Activated CD8-positive, alpha-beta memory T cell treated with anti-CD3 and anti-CD28 coated beads for 1 hour (primary cell): Measurements from ENCODE around the gene CSTA.
"Not testable (repeated sequence)": the region's sequence is repeated elsewhere in the genome, so short reads cannot be mapped to it uniquely, and the experiment has no call there.

ENCODE experiments used
- DNase-seq, 2 donors: peaks; one replicate each; pipeline ENCODE4 v3.0.0-alpha.2; 2020; ENCODE audit warnings: low read depth in 1 of 2; ENCODE audit errors: extremely low read depth in 1 of 2

The CSTA gene

GRCh38 chr3:122318620-122319019, 6.4 kb upstream of the CSTA start:
- no peak for DNase-seq

DNA sequence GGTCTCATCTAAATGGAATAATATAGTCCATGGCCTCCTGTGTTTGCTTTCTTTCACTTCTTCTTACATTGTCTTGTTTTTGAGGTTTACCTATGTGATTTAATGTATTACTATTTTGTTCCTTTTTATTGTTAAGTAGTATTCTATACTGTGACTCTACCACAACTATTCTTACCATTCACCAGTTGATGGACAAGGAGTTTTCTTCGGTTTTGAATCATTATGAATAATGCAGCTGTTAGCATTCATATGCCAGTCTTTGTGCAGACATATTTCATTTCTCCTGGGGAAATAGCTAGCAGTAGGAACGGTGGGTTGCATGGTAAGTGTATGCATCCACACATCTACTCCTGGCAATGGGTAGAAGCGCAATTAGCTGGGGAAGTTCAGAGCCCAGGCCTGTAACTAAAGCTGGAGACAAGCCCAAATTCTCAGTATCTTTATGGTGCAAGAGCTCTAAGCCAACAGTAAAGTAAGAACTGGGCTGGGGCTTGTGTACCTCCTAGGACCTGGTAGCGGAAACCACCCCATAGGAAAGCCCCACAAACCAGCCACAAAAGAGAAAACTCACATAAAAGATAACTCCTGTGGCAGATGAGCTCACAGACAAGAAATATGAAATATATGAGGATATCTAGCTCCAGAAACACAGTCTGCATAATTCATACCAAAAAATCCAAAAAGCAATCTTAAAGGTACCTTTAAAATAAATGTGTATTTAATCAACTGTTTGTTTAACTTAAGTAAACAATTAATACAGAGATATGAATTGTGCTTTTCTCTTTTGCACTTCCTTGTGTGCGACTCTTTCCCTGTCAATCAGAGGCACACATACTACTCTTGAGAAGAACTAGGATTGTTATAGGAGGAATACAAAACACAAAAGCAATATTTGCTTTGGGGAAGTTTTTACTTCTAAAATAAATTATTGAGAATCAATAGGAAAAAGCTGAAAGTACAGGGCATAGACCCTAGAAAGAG, 2.7 kb upstream of the CSTA start:
- no peak for DNase-seq

DNA sequence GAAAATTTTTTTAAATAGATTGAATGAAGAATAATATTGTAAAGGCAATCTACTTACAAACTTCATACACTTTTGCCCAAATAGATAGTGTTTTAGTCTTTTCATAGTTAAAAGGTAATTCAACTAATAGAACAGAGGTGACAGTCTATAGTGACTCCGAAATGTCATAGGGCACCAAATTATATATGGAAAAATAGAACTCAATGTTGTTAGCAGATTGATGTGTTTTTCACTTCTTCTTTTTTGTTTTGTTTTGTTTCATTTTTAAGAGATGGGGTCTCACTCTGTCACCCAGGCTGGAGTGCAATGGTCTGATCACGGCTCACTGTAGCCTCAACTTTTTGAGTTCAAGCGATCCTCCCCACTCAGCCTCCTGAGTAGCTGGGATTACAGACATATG, 721 bp downstream of the CSTA start:
- no peak for DNase-seq

- DNase-seq: no peak
Measured at GRCh38 chr3:122331886-122332285, 6.8 kb downstream of the CSTA start.

- no peak for DNase-seq
Measured at GRCh38 chr3:122332551-122332950, 7.5 kb downstream of the CSTA start.

DNA sequence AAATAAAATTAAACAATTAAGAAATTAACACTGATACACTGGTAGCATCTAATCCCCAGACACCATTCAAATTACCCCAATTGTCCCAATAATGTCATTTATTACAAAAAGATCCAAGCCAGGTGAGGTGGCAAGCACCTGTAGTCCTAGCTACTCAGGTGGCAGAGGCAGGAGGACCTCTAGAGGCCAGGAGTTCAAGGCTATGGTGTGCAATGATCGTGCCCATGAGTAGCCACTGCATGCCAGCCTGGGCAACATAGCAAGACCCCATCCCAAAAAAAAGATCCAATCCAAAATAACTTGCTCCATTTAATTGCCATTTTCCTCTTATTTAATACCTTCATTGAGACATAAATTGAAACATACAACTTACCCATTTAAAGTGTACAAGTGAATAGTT, 17.8 kb downstream of the CSTA start:
- DNase-seq: no peak

DNA sequence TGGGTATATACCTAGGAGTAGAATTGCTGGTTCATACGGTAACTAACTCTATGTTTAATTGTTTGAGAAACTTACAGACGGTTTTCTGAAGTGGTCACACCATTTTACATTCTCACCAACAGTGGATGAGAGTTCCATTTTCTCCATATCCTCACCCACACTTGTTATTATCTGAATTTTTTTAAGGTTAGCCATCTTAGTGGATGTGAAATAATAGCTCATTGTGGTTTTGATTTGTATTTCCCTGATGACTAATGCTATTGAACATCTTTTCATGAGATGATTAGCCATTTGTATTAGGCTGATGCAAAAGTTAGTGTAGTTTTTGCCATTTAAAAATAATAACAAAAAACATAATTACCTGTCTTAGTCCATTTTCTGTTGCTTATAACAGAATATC, 18.6 kb downstream of the CSTA start:
- no peak for DNase-seq

- no peak for DNase-seq
Measured at GRCh38 chr3:122349171-122349570, 24.1 kb downstream of the CSTA start.

DNA sequence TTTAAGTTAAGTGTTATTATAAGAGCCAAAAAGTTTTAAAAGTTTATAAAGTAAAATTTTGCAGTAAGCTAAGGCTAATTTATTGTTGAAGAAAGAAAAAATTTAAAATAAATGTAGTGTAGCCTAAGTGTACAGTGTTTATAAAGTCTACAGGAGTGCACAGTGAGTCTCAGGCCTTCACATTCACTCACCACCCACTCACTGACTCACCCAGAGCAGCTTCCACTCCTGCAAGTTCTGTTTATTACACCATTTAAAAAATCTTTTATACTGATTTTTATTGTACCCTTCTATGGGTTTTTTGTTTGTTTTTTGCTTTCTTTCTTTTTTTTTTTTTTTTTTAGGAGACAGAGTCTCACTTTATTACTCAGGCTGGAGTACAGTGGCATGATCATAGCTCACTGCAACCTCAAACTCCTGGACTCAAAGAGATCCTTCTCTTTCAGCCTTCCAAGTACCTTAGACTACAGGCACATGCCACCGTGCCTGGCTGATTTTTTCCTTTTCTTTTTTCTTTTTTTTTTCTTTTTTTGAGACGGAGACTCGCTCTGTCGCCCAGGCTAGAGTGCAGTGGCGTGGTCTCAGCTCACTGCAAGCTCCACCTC, 25.9 kb downstream of the CSTA start:
- DNase-seq: no peak

DNA sequence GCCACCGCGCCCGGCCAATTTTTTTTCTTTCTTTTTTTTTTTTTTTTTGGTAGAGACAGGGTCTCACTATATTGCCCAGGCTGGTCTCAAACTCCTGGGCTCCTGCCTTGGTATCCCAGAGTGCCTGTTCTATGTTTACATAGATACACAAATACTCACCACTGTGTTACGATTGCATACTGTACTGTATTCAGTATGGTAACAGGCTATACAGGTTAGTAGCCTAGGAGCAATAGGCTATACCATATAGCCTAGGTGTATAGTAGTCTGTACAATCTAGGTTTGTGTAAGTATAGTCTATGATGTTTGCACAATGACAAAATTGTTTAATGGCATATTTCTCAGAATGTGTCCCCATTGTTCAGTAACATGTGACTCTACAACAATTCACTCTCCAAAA, 26.6 kb downstream of the CSTA start:
- DNase-seq: no peak

DNA sequence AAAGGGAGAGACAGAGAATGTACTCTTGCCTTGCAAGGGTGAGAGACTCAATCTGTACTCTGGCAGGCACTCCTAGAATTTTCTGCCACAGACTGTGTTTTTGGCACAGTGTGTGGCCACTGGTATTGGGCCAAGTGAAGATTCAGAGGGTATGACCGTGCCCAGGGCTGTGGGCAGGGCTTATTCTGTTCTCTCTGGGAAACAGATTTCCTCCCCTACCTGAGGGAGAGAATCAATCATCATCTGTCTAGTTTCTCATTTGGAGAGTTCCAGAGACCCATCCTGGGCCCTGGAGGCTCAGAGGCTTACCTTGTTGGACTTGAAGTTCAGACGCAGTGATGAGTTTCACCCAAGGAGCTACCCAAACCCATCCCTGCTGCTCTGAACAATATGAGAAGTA, 28.2 kb downstream of the CSTA start:
- DNase-seq: no peak

DNA sequence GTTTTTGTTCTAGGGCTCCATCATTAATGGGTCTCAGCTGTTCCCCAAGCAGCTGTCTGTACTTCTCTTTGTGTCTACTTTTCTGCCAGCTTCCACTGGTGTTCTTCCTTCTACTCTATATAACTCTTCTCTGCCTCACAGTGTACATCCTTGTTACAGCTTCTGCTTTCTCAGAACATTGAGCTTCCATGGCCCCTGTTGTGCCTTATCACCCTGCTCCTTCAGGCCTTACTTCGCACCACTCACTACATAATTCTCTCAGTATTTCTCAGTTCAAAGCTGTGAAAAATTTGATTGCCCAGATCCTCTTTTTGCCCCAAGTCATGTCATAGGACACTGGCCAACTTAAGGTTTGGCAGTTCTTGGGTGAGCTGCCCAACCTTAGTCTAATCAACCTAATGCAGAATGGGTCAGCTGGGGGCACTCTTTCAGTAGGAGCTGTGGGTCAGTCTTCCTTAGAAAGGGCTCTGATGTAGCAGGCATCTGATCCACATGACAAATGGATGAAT, 28.9 kb downstream of the CSTA start:
- DNase-seq: no peak

DNA sequence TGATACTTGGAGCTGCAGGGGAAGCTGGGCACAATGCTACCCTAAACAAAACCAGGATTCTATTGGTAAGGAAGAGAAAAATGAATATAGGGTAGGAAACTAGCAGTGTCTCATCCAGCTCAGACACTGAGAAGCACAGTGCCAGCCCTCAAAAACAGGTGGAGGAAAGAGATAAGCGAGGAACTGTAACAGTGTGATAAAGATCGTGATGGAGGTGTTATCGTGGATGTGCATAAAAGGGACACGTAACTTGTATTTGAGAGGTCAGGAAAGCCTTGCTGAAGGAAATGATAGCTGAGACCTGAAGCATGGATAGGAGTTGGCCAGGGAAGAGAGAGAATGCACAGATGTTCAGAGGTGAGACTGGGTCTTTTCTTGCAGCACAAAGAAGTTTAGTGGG, 30.6 kb downstream of the CSTA start:
- no peak for DNase-seq

DNA sequence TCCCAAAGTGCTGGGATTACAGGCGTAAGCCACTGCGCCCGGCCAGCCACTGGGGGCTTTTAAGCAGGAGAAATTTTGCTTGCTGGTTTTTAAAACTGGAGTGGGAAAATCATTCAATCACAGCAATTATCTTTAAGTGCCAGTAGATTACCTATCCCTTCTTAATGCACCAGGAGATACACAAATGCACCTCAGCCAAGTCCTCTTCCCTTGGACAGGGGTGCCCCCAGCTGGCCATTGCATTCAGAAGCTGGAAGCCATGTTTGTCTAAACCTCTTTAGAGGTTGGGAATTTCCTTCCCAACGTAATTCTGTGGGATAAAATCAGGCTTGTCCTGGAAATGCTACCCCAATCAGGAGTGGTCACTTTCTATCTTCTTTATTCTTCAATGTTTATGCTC, 31.4 kb downstream of the CSTA start:
- no peak for DNase-seq

GRCh38 chr3:122357828-122358702, 33.0 kb downstream of the CSTA start:
- DNase-seq: no peak

DNA sequence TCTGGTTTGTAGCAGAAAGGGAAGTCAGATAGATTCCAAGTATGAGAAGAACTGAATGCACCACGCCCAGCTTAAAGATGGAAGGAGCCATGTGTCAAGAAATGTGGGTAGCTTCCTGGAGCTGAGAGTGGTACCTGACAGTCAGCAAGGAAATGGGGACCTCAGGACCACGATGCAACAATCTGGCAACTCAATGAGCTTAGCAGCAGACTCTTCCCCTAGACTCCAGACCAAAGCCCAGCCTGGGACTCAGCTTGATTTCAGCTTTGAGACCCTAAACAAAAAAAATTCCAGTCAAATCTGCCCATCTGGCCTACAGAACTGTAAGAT, 33.6 kb downstream of the CSTA start:
- no peak for DNase-seq

DNA sequence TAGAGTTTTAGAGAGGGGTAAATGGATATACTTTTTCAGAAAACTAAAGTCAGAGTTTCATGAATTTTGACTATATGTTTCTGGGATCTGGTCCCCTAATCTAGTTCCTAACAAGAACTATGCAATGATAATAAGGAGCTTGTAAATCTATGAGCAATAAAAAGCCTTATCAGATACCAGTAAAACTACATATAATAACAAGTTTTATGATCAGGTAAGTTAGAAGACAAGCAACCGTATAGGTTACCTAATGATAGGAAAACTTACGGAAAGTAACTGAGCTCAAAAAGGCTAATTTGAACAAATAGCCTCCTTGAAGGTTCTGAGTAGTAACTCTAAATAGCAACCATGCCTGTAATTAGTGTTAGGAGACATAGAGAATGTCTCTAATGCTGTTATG, 37.0 kb downstream of the CSTA start:
- no peak for DNase-seq

- no peak for DNase-seq
Measured at GRCh38 chr3:122364490-122364889, 39.4 kb downstream of the CSTA start.

GRCh38 chr3:122365073-122365472, 40.0 kb downstream of the CSTA start:
- no peak for DNase-seq

GRCh38 chr3:122365582-122366378, 40.7 kb downstream of the CSTA start:
- DNase-seq: not testable (repeated sequence)

- DNase-seq: no peak
Measured at GRCh38 chr3:122366379-122366749, 41.3 kb downstream of the CSTA start.
